OCI-LY7 (cell line): ENCODE data around the gene ITIH3. TPM values are rescaled to one million over a fixed set of nuclear protein-coding genes. Genes with fewer than 3 reads are reported as not detected.

Experiments
- BruUV-seq: library from RNA; stranded (reverse); fragments of 400-500 nt; replicated peaks from 2 replicates; lab custom pipeline; 2021; lab: Mats Ljungman, UMichigan
- CTCF ChIA-PET: fragments of 300-600 bp; sonication (Branson Sonifier 250); formaldehyde crosslinking; loops from one replicate; lab custom pipeline; 2022; ENCODE audit warnings: antibody characterized with exemption; ENCODE audit not compliant: unreplicated experiment; lab: Charles Lee
- POLR2A ChIA-PET: fragments of 300-600 bp; sonication (Branson Sonifier 250); formaldehyde crosslinking; loops from one replicate; lab custom pipeline; 2022; ENCODE audit warnings: antibody characterized with exemption; lab: Charles Lee
- DNase-seq: peaks from one replicate; pipeline ENCODE4 v3.0.0-alpha.2; 2015; ENCODE audit warnings: low spot score
- H2AFZ ChIP-seq: fragments of 200-600 bp; sonication (generic), shearing (Covaris generic); 2 replicates; pipeline ENCODE4 v1.6.1; 2014; ENCODE audit warnings: mild to moderate bottlenecking, antibody characterized with exemption, low read length, moderate library complexity
- H3K27ac ChIP-seq: fragments of 200-600 bp; sonication (generic); 2 replicates; pipeline ENCODE4 v1.5.1; 2014; ENCODE audit warnings: mixed run types, low read depth, mild to moderate bottlenecking, moderate library complexity, low read length, inconsistent platforms; ENCODE audit not compliant: poor library complexity, severe bottlenecking
- H3K36me3 ChIP-seq: fragments of 200-600 bp; sonication (generic); 2 replicates; pipeline ENCODE4 v1.6.1; 2014; ENCODE audit warnings: mild to moderate bottlenecking, antibody characterized with exemption, low read length, moderate library complexity, mixed read lengths; ENCODE audit not compliant: insufficient read depth
- H3K4me1 ChIP-seq: fragments of 200-600 bp; sonication (generic); 2 replicates; pipeline ENCODE4 v1.5.1; 2014; ENCODE audit warnings: mild to moderate bottlenecking, low read length; ENCODE audit not compliant: insufficient read depth, poor library complexity, severe bottlenecking
- H3K4me2 ChIP-seq: fragments of 200-600 bp; sonication (generic); 2 replicates; pipeline ENCODE4 v1.6.1; 2014; ENCODE audit warnings: mild to moderate bottlenecking, low read length
- H3K4me3 ChIP-seq: fragments of 200-600 bp; sonication (generic); 2 replicates; pipeline ENCODE4 v1.5.1; 2014; ENCODE audit warnings: mild to moderate bottlenecking, low read depth, low read length; ENCODE audit not compliant: poor library complexity, severe bottlenecking
- H3K79me2 ChIP-seq: fragments of 200-600 bp; sonication (generic); 2 replicates; pipeline ENCODE4 v1.6.1; 2016; ENCODE audit warnings: low read depth, mild to moderate bottlenecking, low read length, moderate library complexity, mixed read lengths; ENCODE audit not compliant: insufficient read depth
- H3K9me2 ChIP-seq: fragments of 200-600 bp; sonication (generic); 2 replicates; pipeline ENCODE4 v1.6.1; 2016; ENCODE audit warnings: mild to moderate bottlenecking, low read length, mixed read lengths; ENCODE audit not compliant: insufficient read depth
- H3K9me3 ChIP-seq: fragments of 200-600 bp; sonication (generic); 2 replicates; pipeline ENCODE4 v1.6.1; 2014; ENCODE audit warnings: mild to moderate bottlenecking, mixed run types, low read length, mixed read lengths
- H4K20me1 ChIP-seq: fragments of 200-600 bp; sonication (generic); 2 replicates; pipeline ENCODE4 v1.6.1; 2014; ENCODE audit warnings: mild to moderate bottlenecking, antibody characterized with exemption, low read length, moderate library complexity, mixed read lengths; ENCODE audit not compliant: insufficient read depth
- EZH2phosphoT487 ChIP-seq: fragments of 200-600 bp; sonication (generic); IDR thresholded peaks from 2 replicates; pipeline ENCODE4 v1.6.1; 2018; ENCODE audit warnings: low read depth, borderline replicate concordance, mild to moderate bottlenecking, mixed run types, antibody characterized with exemption, low read length, moderate library complexity, mixed read lengths
- intact Hi-C: fragments of 100-400 bp; cut with micrococcal nuclease; formaldehyde crosslinking; loops from one replicate; pipeline ENCODE4 v1.10.0; 2022; ENCODE audit not compliant: unreplicated experiment
- total RNA-seq, 2 experiments: library from RNA; depleted of rRNA in 1 of 2; stranded (reverse); fragments of >200 nt in 1 of 2; shearing (Covaris generic) in 1 of 2; gene quantifications; 2 replicates each; pipeline ENCODE4 v1.2.3, GENCODE V29; 2014 to 2022
- TF ChIP-seq, protein P1 (sequence below): fragments of 200-600 bp; sonication (generic); conservative IDR thresholded peaks from 2 replicates; pipeline ENCODE4 v1.5.1; 2014; ENCODE audit warnings: mild to moderate bottlenecking, antibody characterized with exemption, low read length, moderate library complexity, mixed read lengths

ITIH3 gene
- total RNA-seq, 2 experiments from 2014 or later: not detected

DNA sequence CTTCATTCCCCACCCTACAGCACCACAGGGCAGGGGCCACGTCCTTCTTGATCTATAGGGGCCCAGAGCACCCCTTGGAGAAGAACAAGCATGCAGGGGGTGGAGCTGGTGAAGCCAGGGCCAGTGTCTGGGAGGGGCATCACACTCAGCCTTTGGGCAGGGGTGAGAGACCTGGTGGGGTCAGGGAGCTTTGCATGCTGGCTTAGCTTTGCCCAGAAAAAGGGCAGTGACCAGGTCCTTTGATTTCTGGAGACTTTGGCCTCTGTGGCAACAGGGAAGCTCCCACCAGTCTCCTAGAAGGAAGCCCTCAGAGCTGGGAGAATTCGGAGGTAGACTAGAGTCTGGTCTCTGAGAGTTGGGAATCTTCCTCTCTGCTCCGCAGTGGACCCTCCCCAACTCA, 34.9 kb downstream of the ITIH3 start:
- TF ChIP-seq EZH2phosphoT487: no peak
- TF ChIP-seq, protein P1, sequence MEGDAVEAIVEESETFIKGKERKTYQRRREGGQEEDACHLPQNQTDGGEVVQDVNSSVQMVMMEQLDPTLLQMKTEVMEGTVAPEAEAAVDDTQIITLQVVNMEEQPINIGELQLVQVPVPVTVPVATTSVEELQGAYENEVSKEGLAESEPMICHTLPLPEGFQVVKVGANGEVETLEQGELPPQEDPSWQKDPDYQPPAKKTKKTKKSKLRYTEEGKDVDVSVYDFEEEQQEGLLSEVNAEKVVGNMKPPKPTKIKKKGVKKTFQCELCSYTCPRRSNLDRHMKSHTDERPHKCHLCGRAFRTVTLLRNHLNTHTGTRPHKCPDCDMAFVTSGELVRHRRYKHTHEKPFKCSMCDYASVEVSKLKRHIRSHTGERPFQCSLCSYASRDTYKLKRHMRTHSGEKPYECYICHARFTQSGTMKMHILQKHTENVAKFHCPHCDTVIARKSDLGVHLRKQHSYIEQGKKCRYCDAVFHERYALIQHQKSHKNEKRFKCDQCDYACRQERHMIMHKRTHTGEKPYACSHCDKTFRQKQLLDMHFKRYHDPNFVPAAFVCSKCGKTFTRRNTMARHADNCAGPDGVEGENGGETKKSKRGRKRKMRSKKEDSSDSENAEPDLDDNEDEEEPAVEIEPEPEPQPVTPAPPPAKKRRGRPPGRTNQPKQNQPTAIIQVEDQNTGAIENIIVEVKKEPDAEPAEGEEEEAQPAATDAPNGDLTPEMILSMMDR: no peak
- no peak overlapping the region for H3K27ac ChIP-seq
- H3K9me2 ChIP-seq: no peaks in the 10 kb centered on the region
- H3K9me3 ChIP-seq: no peaks in the 10 kb centered on the region
- no peaks in the 10 kb centered on the region for H3K79me2 ChIP-seq
- ChIA-PET POLR2A (no interaction called here), CTCF (no interaction called here)
- no peaks in the 10 kb centered on the region for H4K20me1 ChIP-seq
- no TSS peak for BruUV-seq
- no peak overlapping the region for H3K4me3 ChIP-seq
- no peaks in the 10 kb centered on the region for H3K4me1 ChIP-seq
- H3K36me3 ChIP-seq: no peaks in the 10 kb centered on the region
- no peak for DNase-seq
- H3K4me2 ChIP-seq: no peak overlapping the region
- intact Hi-C loops: no loop called here
- H2AFZ ChIP-seq: no peak overlapping the region

DNA sequence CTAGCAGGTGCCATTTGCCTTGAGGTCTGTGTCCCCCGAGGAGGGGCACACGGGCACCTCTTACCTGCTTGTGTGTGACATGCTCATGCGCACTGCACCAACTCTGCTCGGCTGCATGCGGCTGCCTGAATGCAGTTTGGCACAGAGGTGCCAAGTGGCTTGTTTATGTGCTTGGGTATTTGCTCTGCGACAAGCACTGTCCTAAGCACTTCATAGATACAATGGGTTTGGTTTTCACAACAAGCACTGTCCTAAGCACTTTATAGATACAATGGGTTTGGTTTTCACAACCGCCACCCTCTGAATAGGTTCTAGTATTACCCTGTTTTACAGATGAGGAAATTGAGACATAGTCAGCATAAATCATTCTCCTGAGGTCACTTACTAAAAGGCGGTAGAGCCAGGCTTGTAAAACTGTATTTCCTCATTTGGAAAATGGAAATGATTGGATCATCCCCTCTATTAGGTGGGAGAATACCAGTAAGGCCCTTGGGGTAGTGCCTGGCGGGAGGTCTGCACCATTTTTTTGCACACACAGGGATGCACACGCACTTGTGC, 35.4 kb downstream of the ITIH3 start:
- no peaks in the 10 kb centered on the region for H3K9me2 ChIP-seq
- no peak for DNase-seq
- H3K79me2 ChIP-seq: no peaks in the 10 kb centered on the region
- H2AFZ ChIP-seq: no peak overlapping the region
- H4K20me1 ChIP-seq: no peaks in the 10 kb centered on the region
- intact Hi-C loops: no loop called here
- BruUV-seq: no TSS peak
- ChIA-PET CTCF (no interaction called here), POLR2A (no interaction called here)
- no peak overlapping the region for H3K27ac ChIP-seq
- H3K4me1 ChIP-seq: no peaks in the 10 kb centered on the region
- H3K36me3 ChIP-seq: no peaks in the 10 kb centered on the region
- TF ChIP-seq, protein P1: no peak
- H3K4me2 ChIP-seq: no peak overlapping the region
- no peaks in the 10 kb centered on the region for H3K9me3 ChIP-seq
- no peak overlapping the region for H3K4me3 ChIP-seq

DNA sequence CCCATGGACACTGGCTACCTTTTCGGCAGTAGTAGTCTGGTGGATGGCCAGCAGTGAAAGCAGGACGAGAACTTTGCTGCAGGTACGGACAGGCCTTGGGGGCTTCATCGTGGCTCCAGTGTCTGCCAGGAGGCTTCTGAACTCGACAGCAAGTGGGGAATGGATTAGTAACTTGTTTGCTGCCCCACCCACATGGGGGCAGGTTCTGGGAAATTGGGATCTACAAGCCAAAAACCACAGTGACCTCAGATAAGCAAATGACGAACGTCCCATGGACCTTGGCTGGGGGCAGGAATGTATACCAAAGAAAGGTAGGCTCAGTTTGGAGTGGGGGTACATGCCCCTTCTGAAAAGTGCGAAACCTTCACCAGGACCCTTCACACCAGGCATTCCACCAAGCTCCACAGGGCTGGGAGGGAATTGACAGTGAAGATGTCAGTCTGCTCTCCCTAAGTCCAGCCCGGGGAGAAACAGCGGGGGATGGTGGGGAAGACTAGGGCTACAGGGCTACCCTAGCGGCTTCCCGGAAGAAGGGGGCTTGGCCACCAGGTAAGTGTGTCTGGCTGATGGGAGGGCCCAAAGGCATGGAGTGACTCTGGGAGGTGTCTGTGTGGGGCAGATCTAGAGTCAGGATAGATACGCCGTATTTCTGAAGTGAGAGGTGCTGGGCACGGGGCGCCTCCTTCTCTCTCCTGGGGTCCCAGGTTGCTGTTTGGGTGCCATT, 36.1 kb downstream of the ITIH3 start, which contains the start of gene ITIH4:
ITIH4 (minus strand) TSS at position 138 of the 724 bp plus-strand sequence; CDS start at position 108, 30 bp downstream.
- Histone ChIP-seq H3K36me3 (no peaks in the 10 kb centered on the region), H2AFZ (no peak within 1 kb of the TSS), H3K4me2 (no peak within 1 kb of the TSS), H3K9me3 (no peaks in the 10 kb centered on the region), H3K9me2 (no peaks in the 10 kb centered on the region), H3K79me2 (no peaks in the 10 kb centered on the region), H3K4me3 (no peak within 1 kb of the TSS), H4K20me1 (no peaks in the 10 kb centered on the region), H3K4me1 (no peaks in the 10 kb centered on the region), H3K27ac (no peak within 1 kb of the TSS)
- ChIA-PET CTCF (no interaction called here), POLR2A (no interaction called here)
- BruUV-seq: no TSS peak
- no peak for DNase-seq
- TF ChIP-seq, protein P1: no peak
- TF ChIP-seq EZH2phosphoT487: no peak
- intact Hi-C loops: no loop called here
